ENCODE data around the gene APOF.
"Not testable (repeated sequence)": the region's sequence is repeated elsewhere in the genome, so short reads cannot be mapped to it uniquely, and the experiment has no call there.

The APOF gene, protein sequence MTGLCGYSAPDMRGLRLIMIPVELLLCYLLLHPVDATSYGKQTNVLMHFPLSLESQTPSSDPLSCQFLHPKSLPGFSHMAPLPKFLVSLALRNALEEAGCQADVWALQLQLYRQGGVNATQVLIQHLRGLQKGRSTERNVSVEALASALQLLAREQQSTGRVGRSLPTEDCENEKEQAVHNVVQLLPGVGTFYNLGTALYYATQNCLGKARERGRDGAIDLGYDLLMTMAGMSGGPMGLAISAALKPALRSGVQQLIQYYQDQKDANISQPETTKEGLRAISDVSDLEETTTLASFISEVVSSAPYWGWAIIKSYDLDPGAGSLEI

DNA sequence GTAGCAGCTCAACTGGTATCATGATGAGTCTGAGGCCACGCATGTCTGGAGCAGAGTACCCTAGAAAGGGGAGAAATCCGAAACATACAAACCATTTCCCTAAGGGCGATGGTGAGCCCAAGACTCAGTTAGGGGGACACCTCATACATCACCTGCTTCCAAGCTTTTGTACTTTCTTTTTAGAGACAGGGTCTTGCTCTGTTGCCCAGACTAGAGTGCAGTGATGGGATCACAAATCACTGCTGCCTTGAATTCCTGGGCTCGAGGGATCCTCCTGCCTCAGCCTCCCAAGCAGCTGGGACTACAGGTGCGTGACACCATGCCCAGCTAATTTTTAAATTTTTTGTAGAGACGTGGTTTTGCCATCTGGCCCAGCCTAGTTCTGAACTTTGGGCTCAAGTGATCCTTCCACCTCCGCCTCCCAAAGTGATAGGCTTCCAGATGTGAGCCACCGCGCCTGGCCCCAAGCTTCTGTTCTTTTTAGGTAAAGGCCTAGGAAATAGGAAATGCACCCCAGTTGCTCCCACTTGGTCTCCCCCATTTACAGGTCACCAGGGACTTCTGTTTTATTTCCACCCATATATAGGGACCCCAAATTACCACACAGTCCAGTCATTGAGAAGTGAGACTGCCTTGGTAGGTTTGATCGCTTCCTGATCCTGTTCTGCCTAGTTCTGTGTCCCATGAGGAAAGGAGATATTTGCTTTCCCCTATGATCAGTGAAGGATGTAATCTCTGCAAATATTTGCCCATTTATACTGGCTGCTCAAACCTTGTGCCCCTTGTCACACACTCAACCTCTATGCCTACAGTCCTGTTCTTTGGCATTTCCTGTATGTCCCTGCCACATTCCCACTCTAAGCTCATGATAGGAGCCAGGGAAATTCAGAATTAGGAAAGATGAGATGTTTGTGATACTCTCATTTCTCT lies at the start of gene APOF:
TSS of gene APOF (minus strand) at position 728 of the 930 bp plus-strand sequence. CDS start at position 616, 112 bp downstream.
- Histone ChIP-seq H3K27ac (ENCODE audit: low read length) (no peak within 1 kb of the TSS), H3K9me3 (ENCODE audit: control insufficient read depth in 1 of 2, low read length in 2 of 2) (no peaks in the 10 kb centered on the region), H3K4me1 (ENCODE audit: control insufficient read depth in 1 of 2, insufficient read depth in 2 of 2, low read length in 2 of 2) (peaks cover 0 to 12% of the 10 kb centered on the region in 2 donors)

DNA sequence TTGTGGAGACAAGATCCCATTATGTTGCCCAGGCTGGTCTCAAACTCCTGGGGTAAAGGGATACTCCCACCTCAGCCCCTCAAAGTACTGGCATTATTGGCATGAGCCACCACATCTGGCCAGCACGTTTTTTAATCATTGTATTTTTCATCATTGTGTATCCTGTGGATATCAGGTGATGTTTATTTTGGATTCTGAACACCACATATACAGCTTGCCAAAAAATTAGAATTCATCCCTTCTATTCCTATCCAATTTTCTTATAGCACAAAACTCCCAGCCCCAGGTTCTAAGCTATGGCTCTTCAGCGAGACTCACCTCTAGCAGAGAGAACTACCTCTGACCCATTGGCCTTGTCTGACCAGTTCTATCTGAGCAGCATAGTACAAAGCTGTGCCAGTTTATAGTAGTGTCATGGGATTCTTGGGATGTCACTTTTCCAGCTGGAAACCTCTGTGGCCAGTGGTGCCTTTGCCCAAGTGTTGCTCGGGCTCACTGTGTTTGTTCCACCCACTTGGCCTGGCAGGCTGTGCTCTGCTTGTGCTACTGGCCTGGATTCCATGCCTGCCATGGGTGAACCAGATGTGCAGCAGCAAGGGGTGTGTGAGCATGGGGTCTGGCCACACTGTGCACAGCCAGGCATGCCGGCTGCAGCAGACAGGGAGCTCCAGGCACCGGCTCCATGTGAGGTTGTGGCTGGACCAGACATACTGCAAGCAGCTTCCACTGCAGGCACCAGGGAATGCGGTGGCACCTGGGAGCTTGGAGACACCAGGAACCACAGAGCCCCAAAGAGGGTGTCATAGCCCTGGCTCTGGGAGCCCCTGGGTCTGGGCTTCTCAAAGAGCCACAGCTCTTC lies 49.4 kb upstream of the APOF start:
- H3K27ac ChIP-seq (ENCODE audit: low read length): no peak overlapping the region
- no peaks in the 10 kb centered on the region for H3K27me3 ChIP-seq (ENCODE audit: low read depth, low read length)
- no peak overlapping the region for H3K4me3 ChIP-seq (ENCODE audit: low read depth in 1 of 2, low read length in 2 of 2)
- H3K36me3 ChIP-seq (ENCODE audit: control insufficient read depth in 1 of 2, insufficient read depth in 2 of 2, low read length in 2 of 2): peaks cover 0 to under 1% of the 10 kb centered on the region in 2 donors
- H3K9me3 ChIP-seq (ENCODE audit: control insufficient read depth in 1 of 2, low read length in 2 of 2): no peaks in the 10 kb centered on the region
- no peaks in the 10 kb centered on the region for H3K4me1 ChIP-seq (ENCODE audit: control insufficient read depth in 1 of 2, insufficient read depth in 2 of 2, low read length in 2 of 2)

More for the DNA sequence above, at the start of gene APOF:
- no peaks in the 10 kb centered on the region for H3K27me3 ChIP-seq (ENCODE audit: low read depth, low read length)
- H3K36me3 ChIP-seq (ENCODE audit: control insufficient read depth in 1 of 2, insufficient read depth in 2 of 2, low read length in 2 of 2): peaks cover 0 to 4% of the 10 kb centered on the region in 2 donors
- no peak within 1 kb of the TSS for H3K4me3 ChIP-seq (ENCODE audit: low read depth in 1 of 2, low read length in 2 of 2)

DNA sequence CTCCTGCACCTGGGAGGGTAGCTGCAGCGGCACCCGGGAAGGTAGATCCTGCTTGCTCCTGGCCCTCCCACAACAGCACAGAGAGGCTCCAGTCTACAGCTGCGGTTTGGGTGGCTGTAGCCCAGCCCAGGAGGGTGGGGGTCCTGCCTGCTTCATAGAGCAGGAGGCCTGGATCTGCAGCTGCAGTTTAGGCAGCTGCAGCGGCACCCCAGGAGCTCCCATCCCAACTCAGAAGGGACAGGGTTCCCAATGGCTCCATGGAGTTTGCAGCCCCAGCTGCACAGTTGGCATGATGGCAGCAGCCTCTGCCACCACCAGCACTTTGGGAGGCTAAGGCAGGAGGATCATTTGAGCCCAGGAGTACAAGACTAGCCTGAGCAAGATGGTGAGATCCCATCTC lies 48.1 kb upstream of the APOF start:
- Histone ChIP-seq H3K36me3 (ENCODE audit: control insufficient read depth in 1 of 2, insufficient read depth in 2 of 2, low read length in 2 of 2) (no peaks in the 10 kb centered on the region), H3K27me3 (ENCODE audit: low read depth, low read length) (no peaks in the 10 kb centered on the region), H3K27ac (ENCODE audit: low read length) (no peak overlapping the region), H3K4me3 (ENCODE audit: low read depth in 1 of 2, low read length in 2 of 2) (no peak overlapping the region), H3K9me3 (ENCODE audit: control insufficient read depth in 1 of 2, low read length in 2 of 2) (no peaks in the 10 kb centered on the region), H3K4me1 (ENCODE audit: control insufficient read depth in 1 of 2, insufficient read depth in 2 of 2, low read length in 2 of 2) (no peaks in the 10 kb centered on the region)

DNA sequence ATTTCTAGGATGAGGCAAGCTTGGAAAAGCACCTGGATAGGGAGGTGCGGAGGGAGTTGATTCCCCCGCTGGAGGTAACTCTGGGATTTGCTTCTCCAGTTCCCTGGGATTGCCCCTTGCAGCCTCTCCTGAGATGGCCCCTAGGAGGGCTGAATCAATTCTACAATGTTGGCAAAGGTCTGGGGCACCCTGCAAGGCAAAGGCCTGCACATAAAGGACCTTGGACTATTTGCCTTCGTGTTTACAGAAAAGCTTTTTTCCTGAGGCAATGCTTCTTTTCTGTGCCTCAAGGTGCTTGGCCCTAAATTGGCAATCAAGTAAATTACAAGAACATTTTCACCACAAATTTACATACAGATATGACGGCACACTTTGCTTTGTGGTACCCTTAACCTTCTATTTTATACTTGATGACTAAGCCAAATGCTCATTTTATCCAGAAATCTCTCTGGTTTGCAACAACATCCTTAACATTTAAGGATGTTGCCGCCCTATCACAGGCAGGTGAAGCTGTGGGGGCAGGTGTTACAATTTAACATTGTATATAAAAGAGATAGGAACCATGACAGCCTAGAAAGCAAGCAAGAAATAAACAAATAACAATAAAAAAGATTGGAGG lies 46.3 kb upstream of the APOF start:
- no peak overlapping the region for H3K27ac ChIP-seq (ENCODE audit: low read length)
- H3K36me3 ChIP-seq (ENCODE audit: control insufficient read depth in 1 of 2, insufficient read depth in 2 of 2, low read length in 2 of 2): no peaks in the 10 kb centered on the region
- H3K9me3 ChIP-seq (ENCODE audit: control insufficient read depth in 1 of 2, low read length in 2 of 2): no peaks in the 10 kb centered on the region
- no peaks in the 10 kb centered on the region for H3K27me3 ChIP-seq (ENCODE audit: low read depth, low read length)
- no peaks in the 10 kb centered on the region for H3K4me1 ChIP-seq (ENCODE audit: control insufficient read depth in 1 of 2, insufficient read depth in 2 of 2, low read length in 2 of 2)
- H3K4me3 ChIP-seq (ENCODE audit: low read depth in 1 of 2, low read length in 2 of 2): no peak overlapping the region

DNA sequence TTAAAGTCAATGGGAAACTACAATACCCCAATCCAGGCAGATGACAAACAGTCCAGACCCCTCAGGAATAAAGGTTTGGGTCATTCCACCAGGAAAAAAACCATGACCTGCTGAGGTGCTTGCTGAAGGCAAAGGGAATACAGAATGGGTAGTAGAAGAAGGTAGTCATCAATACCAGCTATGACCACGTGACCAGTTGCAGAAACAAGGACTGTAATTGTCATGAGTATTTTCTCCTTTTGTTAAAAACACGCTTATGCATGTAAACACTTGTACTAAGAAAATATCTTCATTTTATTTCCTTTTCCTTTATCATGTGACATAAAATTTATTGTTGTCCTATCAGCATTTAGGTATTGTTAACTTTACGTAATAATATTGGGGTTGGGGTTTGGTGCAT lies 41.6 kb upstream of the APOF start:
- not testable (repeated sequence) for H3K4me1 ChIP-seq (ENCODE audit: control insufficient read depth in 1 of 2, insufficient read depth in 2 of 2, low read length in 2 of 2); H3K27ac ChIP-seq (ENCODE audit: low read length); H3K4me3 ChIP-seq (ENCODE audit: low read depth in 1 of 2, low read length in 2 of 2); H3K36me3 ChIP-seq (ENCODE audit: control insufficient read depth in 1 of 2, insufficient read depth in 2 of 2, low read length in 2 of 2); H3K9me3 ChIP-seq (ENCODE audit: control insufficient read depth in 1 of 2, low read length in 2 of 2); H3K27me3 ChIP-seq (ENCODE audit: low read depth, low read length)

DNA sequence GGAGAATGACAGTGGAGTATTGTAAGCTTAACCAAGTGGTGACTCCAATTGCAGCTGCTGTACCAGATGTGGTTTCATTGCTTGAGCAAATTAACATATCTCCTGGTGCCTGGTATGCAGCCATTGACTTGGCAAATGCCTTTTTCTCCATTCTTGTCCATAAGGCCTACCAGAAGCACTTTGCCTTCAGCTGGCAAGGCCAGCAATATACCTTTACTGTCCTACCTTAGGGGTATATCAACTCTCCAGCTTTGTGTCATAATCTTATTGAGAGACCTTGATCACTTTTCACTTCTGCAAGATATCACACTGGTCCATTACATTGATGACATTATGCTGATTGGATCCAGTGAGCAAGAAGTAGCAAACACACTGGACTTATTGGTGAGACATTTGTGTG lies 39.0 kb upstream of the APOF start:
- not testable (repeated sequence) for H3K27ac ChIP-seq (ENCODE audit: low read length); H3K9me3 ChIP-seq (ENCODE audit: control insufficient read depth in 1 of 2, low read length in 2 of 2); H3K36me3 ChIP-seq (ENCODE audit: control insufficient read depth in 1 of 2, insufficient read depth in 2 of 2, low read length in 2 of 2); H3K4me3 ChIP-seq (ENCODE audit: low read depth in 1 of 2, low read length in 2 of 2); H3K4me1 ChIP-seq (ENCODE audit: control insufficient read depth in 1 of 2, insufficient read depth in 2 of 2, low read length in 2 of 2); H3K27me3 ChIP-seq (ENCODE audit: low read depth, low read length)

DNA sequence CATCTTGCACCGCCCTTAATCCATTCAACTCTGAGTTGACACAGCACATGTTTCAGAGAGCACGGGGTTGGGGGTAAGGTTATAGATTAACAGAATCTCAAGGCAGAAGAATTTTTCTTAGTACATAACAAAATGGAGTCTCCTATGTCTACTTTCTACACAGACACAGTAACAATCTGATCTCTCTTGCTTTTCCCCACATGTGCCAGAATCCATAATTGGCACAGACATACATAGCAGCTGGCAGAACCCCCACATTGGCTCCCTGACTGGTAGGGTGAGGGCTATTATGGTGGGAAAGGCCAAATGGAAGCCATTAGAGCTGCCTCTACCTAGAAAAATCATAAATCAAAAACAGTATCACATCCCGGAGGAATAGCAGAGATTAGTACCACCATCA lies 38.5 kb upstream of the APOF start:
- not testable (repeated sequence) for H3K27ac ChIP-seq (ENCODE audit: low read length); H3K36me3 ChIP-seq (ENCODE audit: control insufficient read depth in 1 of 2, insufficient read depth in 2 of 2, low read length in 2 of 2); H3K9me3 ChIP-seq (ENCODE audit: control insufficient read depth in 1 of 2, low read length in 2 of 2); H3K4me1 ChIP-seq (ENCODE audit: control insufficient read depth in 1 of 2, insufficient read depth in 2 of 2, low read length in 2 of 2); H3K27me3 ChIP-seq (ENCODE audit: low read depth, low read length); H3K4me3 ChIP-seq (ENCODE audit: low read depth in 1 of 2, low read length in 2 of 2)

DNA sequence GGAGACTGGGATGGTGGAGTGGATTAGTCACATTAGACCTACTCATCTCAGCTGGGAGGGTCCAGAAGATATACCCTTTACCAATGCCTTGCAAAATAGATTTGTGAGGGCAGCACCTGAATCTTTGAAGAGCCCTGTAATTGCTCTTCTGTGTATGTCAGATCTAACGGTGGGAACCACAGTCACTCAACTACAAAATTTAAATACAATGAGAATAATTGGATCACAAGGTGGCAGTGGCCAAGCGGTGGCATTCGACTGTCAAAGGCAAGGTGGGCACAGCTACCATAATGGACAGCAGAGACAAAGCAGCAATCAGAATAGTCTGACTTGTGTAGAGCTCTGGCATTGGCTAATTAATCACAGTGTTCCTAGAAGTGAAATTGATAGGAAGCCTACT lies 36.8 kb upstream of the APOF start:
- H3K36me3 ChIP-seq (ENCODE audit: control insufficient read depth in 1 of 2, insufficient read depth in 2 of 2, low read length in 2 of 2); H3K9me3 ChIP-seq (ENCODE audit: control insufficient read depth in 1 of 2, low read length in 2 of 2); H3K27ac ChIP-seq (ENCODE audit: low read length); H3K27me3 ChIP-seq (ENCODE audit: low read depth, low read length); H3K4me3 ChIP-seq (ENCODE audit: low read depth in 1 of 2, low read length in 2 of 2); H3K4me1 ChIP-seq (ENCODE audit: control insufficient read depth in 1 of 2, insufficient read depth in 2 of 2, low read length in 2 of 2): not testable (repeated sequence)

DNA sequence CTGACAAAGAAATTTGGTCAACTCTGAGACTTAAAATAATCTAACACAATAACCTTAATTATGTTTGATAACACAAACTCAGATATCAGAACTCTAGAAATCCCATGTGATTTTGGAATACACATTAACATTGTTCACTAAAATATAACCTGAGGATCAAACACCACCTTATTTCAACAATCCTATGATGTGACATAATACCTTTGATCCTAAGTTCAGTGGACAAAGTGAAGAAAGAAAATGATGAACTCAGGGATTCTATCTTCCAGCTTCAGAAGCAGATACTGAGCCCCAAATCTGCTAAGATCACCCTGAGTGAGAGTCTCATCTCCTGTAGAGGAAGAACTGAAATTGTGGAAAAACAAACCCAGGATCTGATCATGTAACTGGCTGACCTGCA lies 35.7 kb upstream of the APOF start:
- H3K9me3 ChIP-seq (ENCODE audit: control insufficient read depth in 1 of 2, low read length in 2 of 2): peaks cover 0 to 2% of the 10 kb centered on the region in 2 donors
- no peaks in the 10 kb centered on the region for H3K4me1 ChIP-seq (ENCODE audit: control insufficient read depth in 1 of 2, insufficient read depth in 2 of 2, low read length in 2 of 2)
- H3K27ac ChIP-seq (ENCODE audit: low read length): no peak overlapping the region
- H3K27me3 ChIP-seq (ENCODE audit: low read depth, low read length): no peaks in the 10 kb centered on the region
- no peak overlapping the region for H3K4me3 ChIP-seq (ENCODE audit: low read depth in 1 of 2, low read length in 2 of 2)
- H3K36me3 ChIP-seq (ENCODE audit: control insufficient read depth in 1 of 2, insufficient read depth in 2 of 2, low read length in 2 of 2): no peaks in the 10 kb centered on the region

DNA sequence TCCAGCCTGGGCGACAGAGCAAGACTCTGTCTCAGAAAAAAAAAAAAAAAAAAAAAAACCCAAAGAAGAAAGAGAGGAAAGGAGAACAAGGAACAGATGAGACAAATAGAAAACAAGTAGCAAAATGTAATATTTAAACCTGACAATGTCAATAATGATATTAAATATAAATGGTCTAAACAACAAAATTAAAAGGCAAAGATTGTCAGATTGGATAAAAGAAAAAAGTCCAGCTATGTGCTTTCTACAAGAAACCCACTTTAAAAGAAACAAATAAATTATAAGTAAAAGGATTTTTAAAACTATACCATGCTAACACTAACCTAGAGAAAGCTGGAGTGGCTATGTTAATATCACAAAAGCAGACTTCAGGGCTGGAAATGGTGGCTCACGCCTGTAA lies 29.7 kb upstream of the APOF start:
- H3K36me3 ChIP-seq (ENCODE audit: control insufficient read depth in 1 of 2, insufficient read depth in 2 of 2, low read length in 2 of 2): no peaks in the 10 kb centered on the region
- no peaks in the 10 kb centered on the region for H3K4me1 ChIP-seq (ENCODE audit: control insufficient read depth in 1 of 2, insufficient read depth in 2 of 2, low read length in 2 of 2)
- peaks cover 0 to 2% of the 10 kb centered on the region in 2 donors for H3K9me3 ChIP-seq (ENCODE audit: control insufficient read depth in 1 of 2, low read length in 2 of 2)
- H3K27ac ChIP-seq (ENCODE audit: low read length): no peak overlapping the region
- H3K4me3 ChIP-seq (ENCODE audit: low read depth in 1 of 2, low read length in 2 of 2): no peak overlapping the region
- no peaks in the 10 kb centered on the region for H3K27me3 ChIP-seq (ENCODE audit: low read depth, low read length)

DNA sequence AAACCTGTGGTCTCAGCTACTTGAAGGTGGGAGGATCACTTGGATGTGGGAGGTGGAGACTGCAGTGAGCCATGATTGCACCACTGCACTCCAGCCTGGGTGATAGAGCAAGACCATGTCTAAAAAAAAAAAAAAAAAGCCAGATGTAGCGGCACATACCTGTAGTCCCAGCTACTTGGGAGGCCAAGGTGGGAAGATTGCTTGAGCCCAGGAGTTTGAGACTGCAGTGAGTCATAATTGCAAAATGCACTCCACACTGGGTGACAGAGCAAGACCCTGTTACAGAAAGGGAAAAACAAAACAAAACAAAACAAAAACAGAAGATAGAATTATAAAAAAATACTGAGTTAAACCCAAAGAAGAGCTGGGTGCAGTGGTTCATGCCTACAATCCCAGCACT lies 29.1 kb upstream of the APOF start:
- no peak overlapping the region for H3K27ac ChIP-seq (ENCODE audit: low read length)
- peaks cover 0 to 2% of the 10 kb centered on the region in 2 donors for H3K9me3 ChIP-seq (ENCODE audit: control insufficient read depth in 1 of 2, low read length in 2 of 2)
- H3K36me3 ChIP-seq (ENCODE audit: control insufficient read depth in 1 of 2, insufficient read depth in 2 of 2, low read length in 2 of 2): no peaks in the 10 kb centered on the region
- no peak overlapping the region for H3K4me3 ChIP-seq (ENCODE audit: low read depth in 1 of 2, low read length in 2 of 2)
- no peaks in the 10 kb centered on the region for H3K4me1 ChIP-seq (ENCODE audit: control insufficient read depth in 1 of 2, insufficient read depth in 2 of 2, low read length in 2 of 2)
- no peaks in the 10 kb centered on the region for H3K27me3 ChIP-seq (ENCODE audit: low read depth, low read length)
